Measurements from ENCODE around the gene SELENOS. TPM values are rescaled to one million over a fixed set of nuclear protein-coding genes. Genes with fewer than 3 reads are reported as not detected.
"Not testable (repeated sequence)": the region's sequence is repeated elsewhere in the genome, so short reads cannot be mapped to it uniquely, and the experiment has no call there.

The SELENOS gene
- total RNA-seq, 1 experiment from 2014 or later: 65.9 TPM

GRCh38 chr15:101310508-101310907 lies 33.2 kb upstream of the SELENOS start:
- no peak for DNase-seq (ENCODE audit: extremely low read depth, low read depth)

GRCh38 chr15:101310161-101310480 lies 32.8 kb upstream of the SELENOS start:
- no peak for DNase-seq (ENCODE audit: extremely low read depth, low read depth)

- no peak for DNase-seq (ENCODE audit: extremely low read depth, low read depth)
Measured at GRCh38 chr15:101309436-101310160, 32.3 kb upstream of the SELENOS start.

GRCh38 chr15:101308604-101309435 lies 31.5 kb upstream of the SELENOS start:
- no peak for DNase-seq (ENCODE audit: extremely low read depth, low read depth)

GRCh38 chr15:101307897-101308603 lies 30.8 kb upstream of the SELENOS start:
- no peak for DNase-seq (ENCODE audit: extremely low read depth, low read depth)

GRCh38 chr15:101307048-101307896 lies 30.0 kb upstream of the SELENOS start:
- no peak for DNase-seq (ENCODE audit: extremely low read depth, low read depth)

GRCh38 chr15:101306341-101307047 lies 29.2 kb upstream of the SELENOS start:
- DNase-seq (ENCODE audit: extremely low read depth, low read depth): no peak

GRCh38 chr15:101305820-101306255 lies 28.6 kb upstream of the SELENOS start:
- DNase-seq (ENCODE audit: extremely low read depth, low read depth): no peak

GRCh38 chr15:101303408-101303807 lies 26.1 kb upstream of the SELENOS start:
- no peak for DNase-seq (ENCODE audit: extremely low read depth, low read depth)

- DNase-seq (ENCODE audit: extremely low read depth, low read depth): peak; percentile 73
Measured at GRCh38 chr15:101296418-101297405, 19.4 kb upstream of the SELENOS start.

- DNase-seq (ENCODE audit: extremely low read depth, low read depth): no peak
Measured at GRCh38 chr15:101295607-101296161, 18.4 kb upstream of the SELENOS start.

GRCh38 chr15:101294731-101295606 lies 17.7 kb upstream of the SELENOS start, which contains the start of gene SNRPA1:
Gene SNRPA1 (minus strand): TSS chr15:101295248. CDS start chr15:101295178, 70 bp downstream.
- DNase-seq (ENCODE audit: extremely low read depth, low read depth): peak; percentile 89

- no peak for DNase-seq (ENCODE audit: extremely low read depth, low read depth)
Measured at GRCh38 chr15:101293122-101293521, 15.8 kb upstream of the SELENOS start.

GRCh38 chr15:101288905-101289513 lies 11.7 kb upstream of the SELENOS start:
- no peak for DNase-seq (ENCODE audit: extremely low read depth, low read depth)

GRCh38 chr15:101287342-101287741 lies 10.1 kb upstream of the SELENOS start:
- DNase-seq (ENCODE audit: extremely low read depth, low read depth): not testable (repeated sequence)

- DNase-seq (ENCODE audit: extremely low read depth, low read depth): no peak
Measured at GRCh38 chr15:101286471-101287114, 9.3 kb upstream of the SELENOS start.
